ENCODE results near the gene DLX1. TPM values are rescaled to one million over a fixed set of nuclear protein-coding genes. Genes with fewer than 3 reads are reported as not detected.

The DLX1 gene
- total RNA-seq, 3 donors from 2014 or later = not detected

DNA sequence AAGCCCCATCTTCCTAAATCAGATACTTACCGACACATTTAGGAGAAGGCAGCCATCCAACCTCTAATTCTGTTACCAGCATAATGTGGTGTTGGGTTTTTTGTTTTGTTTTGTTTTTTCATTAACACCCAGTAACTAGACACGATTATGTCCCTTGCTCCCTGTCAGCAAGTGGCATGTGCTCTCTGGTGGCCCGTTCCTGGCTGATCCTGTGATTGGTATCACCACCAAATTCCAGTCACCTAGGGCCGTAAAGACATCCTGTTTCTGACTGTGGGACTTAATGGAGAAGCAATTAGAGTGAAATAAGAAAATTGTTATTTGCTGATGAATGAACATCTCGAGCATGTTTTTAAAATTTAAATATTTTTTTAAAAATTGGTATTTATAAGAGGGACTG is 5.9 kb upstream of the DLX1 start:
- DNase-seq = no peak
- Mint-ChIP-seq H3K36me3 (ENCODE audit: insufficient read depth) (peaks cover 2% of the 10 kb centered on the region), H3K9me3 (peaks cover 4% of the 10 kb centered on the region), H3K4me1 (ENCODE audit: low read depth) (peaks cover 15% of the 10 kb centered on the region), H3K27me3 (ENCODE audit: low read depth) (peaks cover 72% of the 10 kb centered on the region), H3K4me3 (no peak overlapping the region)
- no peak for ATAC-seq

GRCh38 chr2:172079838-172080640 is 5.3 kb upstream of the DLX1 start:
- Mint-ChIP-seq H3K4me3 (peak overlapping the region; percentile 13), H3K27me3 (ENCODE audit: low read depth) (peaks cover 78% of the 10 kb centered on the region), H3K4me1 (ENCODE audit: low read depth) (peaks cover 21% of the 10 kb centered on the region), H3K36me3 (ENCODE audit: insufficient read depth) (peaks cover 2% of the 10 kb centered on the region), H3K9me3 (peaks cover 4% of the 10 kb centered on the region)
- DNase-seq (no peak), ATAC-seq (no peak)

GRCh38 chr2:172080641-172081220 is 4.6 kb upstream of the DLX1 start:
- peaks cover 81% of the 10 kb centered on the region for H3K27me3 Mint-ChIP-seq (ENCODE audit: low read depth)
- H3K9me3 Mint-ChIP-seq = peaks cover 4% of the 10 kb centered on the region
- peaks cover 28% of the 10 kb centered on the region for H3K4me1 Mint-ChIP-seq (ENCODE audit: low read depth)
- ATAC-seq = no peak
- DNase-seq = no peak
- no peak overlapping the region for H3K4me3 Mint-ChIP-seq
- H3K36me3 Mint-ChIP-seq (ENCODE audit: insufficient read depth) = peaks cover 2% of the 10 kb centered on the region

- Mint-ChIP-seq H3K4me1 (ENCODE audit: low read depth) (peaks cover 33% of the 10 kb centered on the region), H3K27me3 (ENCODE audit: low read depth) (peaks cover 80% of the 10 kb centered on the region), H3K4me3 (no peak overlapping the region), H3K9me3 (peaks cover 4% of the 10 kb centered on the region), H3K36me3 (ENCODE audit: insufficient read depth) (peaks cover 2% of the 10 kb centered on the region)
- ATAC-seq (no peak), DNase-seq (no peak)
These were observed 3.9 kb upstream of the DLX1 start for GRCh38 chr2:172081221-172082022.

- DNase-seq (no peak), ATAC-seq (no peak)
- H3K4me3 Mint-ChIP-seq = no peak overlapping the region
- peaks cover 41% of the 10 kb centered on the region for H3K4me1 Mint-ChIP-seq (ENCODE audit: low read depth)
- H3K36me3 Mint-ChIP-seq (ENCODE audit: insufficient read depth) = peaks cover 2% of the 10 kb centered on the region
- peaks cover 4% of the 10 kb centered on the region for H3K9me3 Mint-ChIP-seq
- H3K27me3 Mint-ChIP-seq (ENCODE audit: low read depth) = peaks cover 86% of the 10 kb centered on the region
These were observed 3.0 kb upstream of the DLX1 start for GRCh38 chr2:172082105-172082943.

DNA sequence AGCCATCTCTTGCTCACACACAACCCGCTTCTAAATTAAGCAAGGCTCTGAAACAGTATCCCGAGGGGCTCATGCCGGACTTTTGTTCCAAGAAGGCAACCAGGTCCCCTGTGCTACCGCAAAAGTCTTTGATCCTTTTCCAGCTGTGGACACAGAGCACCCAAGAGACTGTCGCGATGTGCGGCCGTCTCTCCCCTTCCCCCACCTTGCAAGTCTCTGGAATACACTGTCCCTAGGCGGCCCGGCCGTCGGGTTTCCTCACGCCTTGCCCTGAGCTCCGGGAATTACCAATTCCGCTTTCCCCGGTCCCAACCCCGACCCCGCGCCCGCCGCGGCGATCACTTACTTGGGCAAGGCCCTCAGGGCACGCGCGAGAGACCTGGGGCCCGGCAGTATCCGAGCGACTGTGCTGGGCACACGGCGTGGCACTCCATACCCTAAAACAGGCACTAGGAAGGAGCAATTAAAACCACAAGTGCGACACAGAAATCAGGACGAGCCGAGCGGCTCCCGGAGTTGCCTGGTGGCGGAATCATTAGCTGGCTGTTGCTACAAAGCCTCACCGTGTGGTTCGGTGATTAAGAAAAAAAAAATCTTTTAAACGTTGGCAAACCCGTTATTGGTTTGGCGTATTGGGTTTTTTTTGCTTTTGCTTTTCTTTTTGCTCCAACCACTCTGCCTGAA is 2.2 kb upstream of the DLX1 start:
- Mint-ChIP-seq H3K27me3 (ENCODE audit: low read depth) (peaks cover 90% of the 10 kb centered on the region), H3K9me3 (peaks cover 4% of the 10 kb centered on the region), H3K4me1 (ENCODE audit: low read depth) (peaks cover 47% of the 10 kb centered on the region), H3K4me3 (peak overlapping the region; percentile 35), H3K36me3 (ENCODE audit: insufficient read depth) (peaks cover 2% of the 10 kb centered on the region)
- no peak for DNase-seq
- no peak for ATAC-seq

DNA sequence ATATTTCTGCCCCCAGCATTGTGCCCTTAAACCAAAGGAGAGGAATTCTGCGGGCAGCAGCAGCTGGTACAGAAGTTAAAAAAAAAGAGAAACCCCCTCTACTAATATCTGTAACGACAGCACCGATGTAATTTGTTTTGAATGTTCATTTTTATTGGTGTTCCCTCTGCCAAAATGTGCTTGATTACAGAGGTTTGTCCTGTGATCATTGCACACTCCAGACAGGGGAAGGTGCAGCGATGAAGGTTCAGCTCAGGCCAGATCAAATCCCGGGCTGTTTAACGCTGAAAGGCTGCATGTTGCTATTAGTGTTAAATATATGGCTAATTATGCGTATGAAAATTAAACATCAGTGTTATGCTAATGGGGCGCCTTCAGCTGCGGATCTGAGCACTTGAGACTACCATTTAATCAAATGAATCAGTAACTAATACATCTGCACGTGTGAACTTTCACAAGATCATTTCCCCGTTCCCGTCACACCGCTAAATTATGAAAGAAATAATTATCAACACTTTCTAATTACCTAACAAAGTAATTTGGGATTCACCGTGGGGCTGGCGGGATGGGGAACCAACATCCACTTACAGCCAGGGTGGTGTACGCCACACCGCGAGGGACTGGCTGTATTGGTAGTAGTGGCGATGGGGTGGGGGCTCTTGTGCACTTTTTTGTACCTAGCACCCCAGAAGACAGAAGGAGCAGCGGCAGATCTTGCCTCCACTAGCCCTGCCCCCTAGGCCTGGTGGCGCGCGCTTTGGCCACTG is 1.5 kb upstream of the DLX1 start:
- no peak for DNase-seq
- Mint-ChIP-seq H3K9me3 (peaks cover 4% of the 10 kb centered on the region), H3K36me3 (ENCODE audit: insufficient read depth) (peaks cover 2% of the 10 kb centered on the region), H3K4me1 (ENCODE audit: low read depth) (peaks cover 52% of the 10 kb centered on the region), H3K4me3 (peak overlapping the region; percentile 76), H3K27me3 (ENCODE audit: low read depth) (peaks cover 91% of the 10 kb centered on the region)
- no peak for ATAC-seq

- DNase-seq (no peak), ATAC-seq (no peak)
- peaks cover 52% of the 10 kb centered on the region for H3K4me1 Mint-ChIP-seq (ENCODE audit: low read depth)
- H3K4me3 Mint-ChIP-seq = peak overlapping the region; percentile 76
- H3K27me3 Mint-ChIP-seq (ENCODE audit: low read depth) = peaks cover 90% of the 10 kb centered on the region
- peaks cover 4% of the 10 kb centered on the region for H3K9me3 Mint-ChIP-seq
- no peaks in the 10 kb centered on the region for H3K36me3 Mint-ChIP-seq (ENCODE audit: insufficient read depth)
These were observed 987 bp upstream of the DLX1 start for GRCh38 chr2:172084395-172084644.

GRCh38 chr2:172084645-172085459 is 455 bp upstream of the DLX1 start:
- H3K4me3 Mint-ChIP-seq = peak overlapping the region; percentile 76
- no peaks in the 10 kb centered on the region for H3K36me3 Mint-ChIP-seq (ENCODE audit: insufficient read depth)
- ATAC-seq (peak; percentile 83 to 90), DNase-seq (no peak)
- peaks cover 4% of the 10 kb centered on the region for H3K9me3 Mint-ChIP-seq
- peaks cover 52% of the 10 kb centered on the region for H3K4me1 Mint-ChIP-seq (ENCODE audit: low read depth)
- H3K27me3 Mint-ChIP-seq (ENCODE audit: low read depth) = peaks cover 90% of the 10 kb centered on the region

- H3K9me3 Mint-ChIP-seq = no peaks in the 10 kb centered on the region
- H3K4me3 Mint-ChIP-seq = peak overlapping the region; percentile 57
- ATAC-seq (peak; percentile 39 to 41), DNase-seq (peak; percentile 45)
- peaks cover 90% of the 10 kb centered on the region for H3K27me3 Mint-ChIP-seq (ENCODE audit: low read depth)
- H3K36me3 Mint-ChIP-seq (ENCODE audit: insufficient read depth) = no peaks in the 10 kb centered on the region
- peaks cover 48% of the 10 kb centered on the region for H3K4me1 Mint-ChIP-seq (ENCODE audit: low read depth)
These were observed 1.2 kb downstream of the DLX1 start for GRCh38 chr2:172086241-172087206.

DNA sequence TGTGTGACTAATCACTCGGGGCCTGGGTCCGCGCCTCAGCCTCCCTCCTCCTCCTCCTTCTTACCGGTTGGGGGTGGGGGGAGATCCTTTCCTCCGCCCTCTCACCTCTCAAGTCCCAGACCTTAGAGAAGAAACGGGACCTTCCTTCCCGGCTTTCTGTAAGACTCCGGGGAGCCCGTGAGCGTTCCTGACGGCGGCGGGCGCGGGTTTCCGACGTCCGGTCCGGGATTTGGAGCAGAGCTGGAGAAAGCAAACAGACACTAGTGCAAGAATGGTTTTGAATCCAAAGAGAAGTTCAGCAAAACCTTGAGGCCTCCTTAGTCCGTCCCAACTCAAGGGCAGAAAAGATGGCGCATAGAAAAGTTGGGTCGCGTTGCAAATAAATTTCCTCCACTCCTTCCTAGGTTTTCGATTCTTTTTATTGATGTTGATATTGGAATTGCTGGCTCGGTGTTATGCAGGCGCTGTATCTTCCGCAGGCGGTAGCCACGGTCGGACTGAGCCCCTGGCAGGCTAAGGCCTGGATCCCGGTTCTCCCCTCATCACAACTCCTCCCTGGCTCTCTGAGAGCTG is 2.0 kb downstream of the DLX1 start:
- ATAC-seq = no peak
- Mint-ChIP-seq H3K4me1 (ENCODE audit: low read depth) (peaks cover 48% of the 10 kb centered on the region), H3K9me3 (no peaks in the 10 kb centered on the region), H3K27me3 (ENCODE audit: low read depth) (peaks cover 90% of the 10 kb centered on the region), H3K36me3 (ENCODE audit: insufficient read depth) (no peaks in the 10 kb centered on the region), H3K4me3 (peak overlapping the region; percentile 43)
- DNase-seq = no peak

Data from activated T-cell treated with anti-CD3 and anti-CD28 coated beads, Interleukin-2, amount 50 U/mL, for 4 hours (primary cell).